Right lobe of liver (tissue), 4 donors: ENCODE data around the gene A4GALT.

Source experiments
- POLR2A ChIP-seq: fragments of 450-650 bp; IDR thresholded peaks from one replicate; pipeline ENCODE4 v1.6.1; 2017; ENCODE audit warnings: antibody characterized with exemption, mild to moderate bottlenecking
- TF ChIP-seq, protein P1 (sequence below), 4 donors: fragments of 200-600 bp in 3 of 4; fragments of 450-650 bp in 1 of 4; IDR thresholded peaks; one replicate each; pipeline versions ENCODE4 v1.5.1 to v1.8.0; 2016 to 2022; ENCODE audit warnings: antibody characterized with exemption in 4 of 4, mild to moderate bottlenecking in 2 of 4
- donor health status: DM: no; HTN: no; CAD: no.
- donor health status: DM: no; HTN: no; CAD: no.
- donor health status: DM: no; HTN: yes; CAD: no.

DNA sequence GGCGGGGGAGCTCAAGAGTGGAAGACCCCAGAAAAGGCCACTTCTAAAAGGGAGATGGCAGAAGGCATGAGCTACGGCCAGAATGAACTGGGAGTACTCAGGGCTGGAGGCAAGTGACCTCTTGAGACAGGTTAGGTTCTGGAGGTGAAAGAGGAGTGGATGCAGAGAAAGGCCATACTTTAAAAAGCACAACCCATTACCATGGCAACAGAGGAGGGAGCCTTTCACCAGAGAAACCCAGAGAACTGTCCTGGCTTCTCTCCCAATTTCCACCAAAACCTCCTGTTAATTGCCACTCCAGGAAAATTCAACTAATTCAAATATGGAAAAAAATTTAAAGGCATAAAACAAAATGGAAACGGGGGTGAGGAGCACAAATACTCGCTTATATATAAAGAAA is 15.8 kb downstream of the A4GALT start:
- no peak for TF ChIP-seq POLR2A
- TF ChIP-seq, protein P1, sequence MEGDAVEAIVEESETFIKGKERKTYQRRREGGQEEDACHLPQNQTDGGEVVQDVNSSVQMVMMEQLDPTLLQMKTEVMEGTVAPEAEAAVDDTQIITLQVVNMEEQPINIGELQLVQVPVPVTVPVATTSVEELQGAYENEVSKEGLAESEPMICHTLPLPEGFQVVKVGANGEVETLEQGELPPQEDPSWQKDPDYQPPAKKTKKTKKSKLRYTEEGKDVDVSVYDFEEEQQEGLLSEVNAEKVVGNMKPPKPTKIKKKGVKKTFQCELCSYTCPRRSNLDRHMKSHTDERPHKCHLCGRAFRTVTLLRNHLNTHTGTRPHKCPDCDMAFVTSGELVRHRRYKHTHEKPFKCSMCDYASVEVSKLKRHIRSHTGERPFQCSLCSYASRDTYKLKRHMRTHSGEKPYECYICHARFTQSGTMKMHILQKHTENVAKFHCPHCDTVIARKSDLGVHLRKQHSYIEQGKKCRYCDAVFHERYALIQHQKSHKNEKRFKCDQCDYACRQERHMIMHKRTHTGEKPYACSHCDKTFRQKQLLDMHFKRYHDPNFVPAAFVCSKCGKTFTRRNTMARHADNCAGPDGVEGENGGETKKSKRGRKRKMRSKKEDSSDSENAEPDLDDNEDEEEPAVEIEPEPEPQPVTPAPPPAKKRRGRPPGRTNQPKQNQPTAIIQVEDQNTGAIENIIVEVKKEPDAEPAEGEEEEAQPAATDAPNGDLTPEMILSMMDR (IDR thresholded peaks at IDR 0.05), result no peak
